ENCODE data around the gene TMEM107. TPM values are rescaled to one million over a fixed set of nuclear protein-coding genes. Genes with fewer than 3 reads are reported as not detected.
A peak's percentile ranks its signal among the peaks of the same experiment; 100 is the strongest.
"Not testable (repeated sequence)": the region's sequence is repeated elsewhere in the genome, so short reads cannot be mapped to it uniquely, and the experiment has no call there.

The TMEM107 gene
- polyA plus RNA-seq, 1 donor = 26.9 TPM

- DNase-seq = peak; percentile 88
These were observed 16.1 kb upstream of the TMEM107 start for GRCh38 chr17:8192070-8192815.

DNA sequence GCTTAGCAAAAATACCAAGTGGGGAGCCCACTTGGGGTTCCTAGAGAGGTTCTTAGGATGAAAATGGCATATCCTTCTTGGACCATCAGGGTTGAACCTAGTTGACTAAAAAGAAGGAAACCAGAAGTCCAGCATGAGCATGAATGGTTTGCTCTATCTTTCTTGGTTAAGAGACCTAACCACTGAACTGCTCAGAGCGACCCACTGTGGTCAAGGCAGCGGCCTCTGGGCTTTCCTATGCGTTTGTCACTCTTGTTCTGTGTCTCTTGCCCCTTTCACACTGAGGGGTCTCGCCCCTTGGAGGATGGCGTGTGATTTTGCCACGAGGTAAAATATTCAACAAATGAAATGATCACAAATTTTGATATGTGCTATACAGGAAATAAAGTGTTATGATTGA, 14.3 kb upstream of the TMEM107 start:
- no peak for DNase-seq

DNA sequence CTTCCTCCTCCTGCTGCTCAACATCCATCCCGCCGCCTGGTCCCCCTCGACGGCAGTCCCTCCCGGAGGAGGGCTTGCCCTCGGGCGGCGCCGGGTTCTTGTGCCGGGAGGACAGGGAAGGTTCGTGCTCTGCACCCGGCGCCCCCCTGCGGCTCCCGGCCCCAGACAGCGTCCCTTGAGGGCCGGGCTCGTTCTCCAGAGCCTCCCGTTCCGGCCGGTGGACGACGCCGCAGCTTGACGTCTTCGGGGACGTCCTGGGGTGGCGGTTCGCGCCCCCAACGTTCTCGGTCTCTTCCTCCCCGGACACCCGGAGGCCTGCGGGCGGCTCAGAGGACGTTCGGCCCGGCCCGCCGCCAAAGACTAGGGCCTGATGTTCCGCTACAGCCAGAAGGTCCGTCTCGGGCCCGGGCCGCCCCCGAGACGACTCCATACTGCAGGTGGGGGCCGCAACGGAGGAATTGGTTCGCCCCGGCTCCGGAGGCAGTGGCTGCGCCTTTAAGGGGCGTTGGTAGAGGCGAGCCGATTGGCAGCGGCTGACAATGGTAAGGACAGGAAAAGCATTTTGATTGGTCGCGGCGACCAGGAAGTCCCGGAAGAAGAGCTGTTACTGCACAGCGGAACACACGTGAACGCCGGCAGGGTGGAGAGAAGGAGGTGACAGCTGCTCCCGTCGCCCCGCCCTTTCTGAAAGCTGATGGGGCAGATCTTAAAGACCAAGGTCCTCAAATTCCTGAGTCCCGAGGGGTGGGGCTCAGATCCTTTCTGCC, 13.7 kb upstream of the TMEM107 start, which contains the start of gene BORCS6:
BORCS6 (minus strand) TSS at position 470 of the 767 bp plus-strand sequence; CDS start at position 430, 40 bp downstream.
- peak; percentile 95 for DNase-seq

DNA sequence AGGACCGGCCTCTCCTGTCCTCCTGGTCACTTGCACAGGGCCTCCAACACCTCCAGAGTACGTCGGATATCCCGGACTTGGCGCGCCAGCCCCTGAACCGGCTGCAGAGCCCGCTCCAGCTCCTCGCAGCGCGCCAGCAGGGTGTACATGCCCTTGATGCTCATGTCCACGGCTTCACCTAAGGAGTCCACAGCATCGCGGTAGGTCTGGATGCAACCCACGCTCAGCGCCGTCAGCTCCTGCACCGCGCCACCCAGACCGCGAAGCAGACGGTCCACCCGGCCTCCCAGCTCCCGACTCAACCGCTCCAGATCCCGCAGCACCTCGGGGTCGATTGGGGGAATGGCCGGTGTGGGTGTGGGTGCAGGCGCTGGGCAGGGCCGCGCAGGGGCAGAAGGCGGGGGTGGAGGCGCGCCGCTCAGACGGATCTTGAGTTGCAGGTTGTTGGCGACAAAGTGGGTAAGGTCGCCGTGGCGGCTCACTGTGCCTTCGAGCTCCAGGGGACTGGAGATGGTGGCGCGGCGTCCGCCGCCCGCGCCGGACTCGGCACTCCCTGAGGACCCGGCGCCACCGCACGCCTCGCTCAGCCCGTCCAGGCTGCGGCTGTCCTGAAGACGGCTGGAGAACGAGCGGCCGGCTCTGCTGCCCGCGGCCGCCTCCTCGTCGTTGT, 13.0 kb upstream of the TMEM107 start:
- DNase-seq = no peak

- DNase-seq = no peak
These were observed 12.2 kb upstream of the TMEM107 start for GRCh38 chr17:8188263-8188839.

- DNase-seq = peak; percentile 96
These were observed 11.5 kb upstream of the TMEM107 start for GRCh38 chr17:8187517-8188262.

GRCh38 chr17:8186787-8187516, 10.8 kb upstream of the TMEM107 start:
- peak; percentile 94 for DNase-seq

GRCh38 chr17:8186446-8186786, 10.2 kb upstream of the TMEM107 start:
- no peak for DNase-seq

- DNase-seq = peak; percentile 82
These were observed 9.6 kb upstream of the TMEM107 start for GRCh38 chr17:8185582-8186445.

DNA sequence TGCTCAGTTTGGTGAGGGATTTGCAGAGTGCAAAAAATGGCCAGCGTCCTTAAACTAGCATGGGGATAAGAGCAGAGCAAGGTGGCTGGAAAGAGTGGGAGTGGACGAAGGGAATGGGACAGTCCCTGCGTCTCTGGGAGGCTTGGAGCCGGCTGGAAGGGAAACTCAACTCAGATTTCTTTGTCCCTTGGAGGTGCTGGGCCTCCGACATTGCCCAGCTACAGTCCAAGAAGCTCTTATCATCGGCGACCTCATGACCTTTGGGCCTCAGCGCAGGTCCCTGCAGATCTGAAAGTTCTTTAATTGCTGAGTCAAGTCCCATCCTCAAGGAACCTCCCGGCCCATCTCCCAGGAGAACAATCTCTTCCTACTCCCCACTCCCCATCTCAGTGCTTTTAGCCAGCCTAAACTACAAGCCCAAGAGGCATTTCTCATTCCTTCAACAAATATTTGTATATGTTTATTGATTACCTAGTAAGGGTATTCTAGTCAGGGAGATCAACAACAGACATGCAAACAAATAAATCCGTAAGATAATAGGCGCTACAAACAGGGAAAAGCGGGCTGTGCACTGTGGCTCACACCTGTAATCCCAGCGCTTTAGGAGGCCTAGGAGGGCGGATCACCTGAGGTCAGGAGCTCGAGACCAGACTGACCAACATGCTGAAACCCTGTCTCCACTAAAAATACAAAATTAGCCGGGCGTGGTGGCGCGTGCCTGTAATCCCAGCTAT, 985 bp upstream of the TMEM107 start:
- DNase-seq = no peak

GRCh38 chr17:8175795-8176196, 384 bp downstream of the TMEM107 start:
- no peak for DNase-seq

DNA sequence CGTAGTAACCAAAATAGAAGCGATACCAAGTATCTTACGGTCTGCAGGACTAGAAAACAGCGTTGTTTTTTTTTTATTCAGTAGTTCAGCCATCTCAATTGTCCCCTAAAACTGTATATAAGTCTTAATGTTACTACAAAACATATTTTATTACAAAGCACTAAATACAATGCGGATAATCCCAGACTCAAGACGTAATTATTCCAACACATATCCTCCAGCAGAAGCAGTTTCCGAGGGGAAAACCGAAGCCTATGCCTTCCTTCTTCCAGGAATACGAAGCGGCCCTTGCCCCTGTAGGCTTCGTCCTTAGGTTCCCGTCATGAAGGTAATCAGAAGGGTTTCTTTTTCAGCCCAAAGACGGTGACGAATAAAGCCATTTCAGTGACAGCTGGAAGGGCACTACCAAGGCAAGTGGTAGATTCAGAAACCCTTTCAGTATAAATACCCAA, 2.3 kb downstream of the TMEM107 start:
- DNase-seq = no peak

DNA sequence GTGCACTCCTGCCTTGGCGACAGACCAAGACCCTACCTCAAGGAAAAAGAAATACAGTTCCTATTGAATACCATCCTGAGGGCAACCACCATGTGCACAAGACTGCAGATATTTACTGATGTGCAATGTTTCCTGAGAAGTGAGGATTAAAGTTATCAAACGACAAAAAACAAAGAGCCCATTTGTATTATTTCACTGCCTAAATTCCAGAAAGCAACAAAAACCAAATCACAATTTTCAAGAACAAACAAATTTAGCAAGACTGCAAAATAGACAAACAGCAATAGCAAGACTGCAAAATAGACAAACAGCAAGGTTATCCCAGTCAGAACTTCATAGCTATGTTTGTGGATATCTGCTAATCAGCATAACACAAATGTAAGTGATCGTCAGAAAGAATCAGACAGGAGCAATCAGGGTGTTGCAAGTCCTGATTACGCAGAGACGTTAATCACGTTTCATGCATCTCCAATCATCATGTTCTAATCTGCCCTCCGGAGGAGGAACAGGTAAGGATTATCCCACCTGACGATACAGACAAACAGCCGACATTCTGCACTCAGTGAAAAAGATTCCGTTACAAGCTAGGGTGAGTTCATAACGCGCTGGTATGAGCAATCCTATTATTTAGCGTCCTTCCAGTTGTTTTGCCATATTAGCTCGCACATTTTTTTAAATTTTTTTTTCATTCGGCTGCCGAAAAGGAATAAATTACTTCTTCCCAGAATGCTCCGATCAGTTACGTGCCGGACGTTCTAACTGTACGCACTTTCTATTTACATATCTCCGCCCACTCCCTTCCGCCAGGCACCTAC, 2.9 kb downstream of the TMEM107 start:
- DNase-seq = peak; percentile 93

- DNase-seq = not testable (repeated sequence)
These were observed 6.0 kb downstream of the TMEM107 start for GRCh38 chr17:8170186-8170585.

DNA sequence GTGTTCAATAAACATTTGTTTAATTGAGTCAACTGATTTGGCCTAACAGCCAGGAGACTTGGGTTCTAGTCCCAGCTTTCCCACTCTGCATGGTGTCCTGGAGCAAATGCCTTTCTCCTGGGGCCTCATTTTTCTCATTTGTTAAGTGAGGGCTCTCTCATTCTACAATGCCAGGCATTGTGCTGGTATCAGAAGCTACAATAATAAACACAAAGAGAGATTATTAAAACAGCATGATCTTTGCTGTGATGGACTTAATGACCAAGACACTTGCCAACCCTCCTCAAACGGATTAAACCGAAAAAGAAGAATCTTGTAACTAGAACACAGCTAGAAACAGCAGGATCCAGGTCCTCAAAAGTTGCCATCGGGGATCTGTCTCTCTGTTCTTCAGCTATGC, 8.7 kb downstream of the TMEM107 start:
- no peak for DNase-seq

- no peak for DNase-seq
These were observed 9.4 kb downstream of the TMEM107 start for GRCh38 chr17:8166731-8167130.

DNA sequence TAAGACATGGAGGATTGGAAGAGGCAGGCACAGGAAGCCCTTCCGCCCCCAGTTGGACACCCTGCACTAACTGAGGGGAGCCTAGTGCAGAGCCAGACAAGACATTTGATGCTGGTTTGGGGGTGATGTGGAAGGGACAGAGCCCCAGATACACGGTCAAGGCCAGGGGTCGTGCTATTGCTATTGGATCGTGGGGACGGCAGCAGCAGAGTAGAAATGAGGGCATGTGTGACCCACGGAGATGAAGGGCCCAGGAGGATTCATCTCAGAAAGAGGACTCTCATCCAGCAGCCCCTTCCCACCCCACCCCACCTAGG, 11.4 kb downstream of the TMEM107 start:
- no peak for DNase-seq

- DNase-seq = no peak
These were observed 12.0 kb downstream of the TMEM107 start for GRCh38 chr17:8163978-8164814.

All from left kidney (tissue), 2 donors.